Retinal pigment epithelial cell (primary cell): Measurements from ENCODE around the gene GRB10.

Experiments
- DNase-seq: peaks from one replicate; pipeline ENCODE4 v3.0.0-alpha.2; 2010; ENCODE audit warnings: low read depth
- H3K4me3 ChIP-seq: 2 replicates; pipeline ENCODE4 v1.5.1; 2011; ENCODE audit warnings: mild to moderate bottlenecking, low read length, control low read depth, moderate library complexity
- CTCF ChIP-seq: conservative IDR thresholded peaks from 2 replicates; pipeline ENCODE4 v1.5.1; 2011; ENCODE audit warnings: low read depth, low read length, control low read depth, inconsistent platforms

Gene GRB10

GRCh38 chr7:50707236-50708006 is 75.3 kb downstream of the GRB10 start:
- no peak overlapping the region for H3K4me3 ChIP-seq
- no peak for TF ChIP-seq CTCF
- no peak for DNase-seq

DNA sequence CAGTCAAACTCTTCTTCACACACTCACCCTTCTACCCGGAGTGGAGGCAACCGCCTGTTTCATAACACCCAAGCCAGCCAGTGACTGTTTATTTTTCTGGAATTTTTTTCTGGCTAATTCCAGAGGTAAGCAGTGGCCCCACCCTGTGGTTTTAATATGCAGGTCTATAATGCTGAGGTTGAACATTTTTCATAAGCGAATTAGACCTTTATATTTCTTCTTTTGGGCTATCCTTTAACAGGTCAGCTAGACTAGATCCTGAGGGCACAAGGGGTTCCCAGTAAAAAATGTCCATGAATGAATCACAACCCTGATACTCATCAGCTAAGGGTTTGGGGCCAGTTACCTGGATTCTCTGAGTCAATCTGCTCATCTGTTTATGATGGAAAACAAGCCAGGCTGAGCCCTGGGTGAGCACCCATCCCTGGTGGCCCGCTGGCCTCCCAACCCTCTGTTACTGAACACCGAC is 76.2 kb downstream of the GRB10 start:
- no peak overlapping the region for H3K4me3 ChIP-seq
- no peak for DNase-seq
- TF ChIP-seq CTCF, result no peak

- no peak for TF ChIP-seq CTCF
- no peak for DNase-seq
- H3K4me3 ChIP-seq, result no peak overlapping the region
Measured at GRCh38 chr7:50704844-50705243, 77.9 kb downstream of the GRB10 start.

- no peak for DNase-seq
- TF ChIP-seq CTCF, result no peak
- H3K4me3 ChIP-seq, result no peak overlapping the region
Measured at GRCh38 chr7:50703654-50704053, 79.0 kb downstream of the GRB10 start.

DNA sequence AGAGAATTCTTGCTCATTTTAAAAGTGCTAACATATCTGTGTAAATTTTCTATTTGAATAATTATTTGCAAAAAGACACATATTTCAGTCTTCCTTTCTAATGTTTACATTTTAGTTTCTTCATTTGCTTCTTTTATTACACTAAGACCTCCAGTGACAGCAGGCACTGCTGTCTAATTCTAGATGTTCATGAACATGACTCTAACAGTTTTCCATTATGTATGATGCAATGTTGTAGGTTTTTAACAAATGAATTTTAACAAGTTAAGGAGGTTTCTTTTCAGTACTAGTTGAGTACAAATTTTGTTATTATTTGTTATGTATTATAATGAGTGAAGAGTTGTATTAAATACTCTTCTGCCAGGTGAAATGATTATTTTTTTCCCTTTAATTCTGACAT is 83.6 kb downstream of the GRB10 start:
- no peak overlapping the region for H3K4me3 ChIP-seq
- TF ChIP-seq CTCF, result no peak
- DNase-seq, result no peak

DNA sequence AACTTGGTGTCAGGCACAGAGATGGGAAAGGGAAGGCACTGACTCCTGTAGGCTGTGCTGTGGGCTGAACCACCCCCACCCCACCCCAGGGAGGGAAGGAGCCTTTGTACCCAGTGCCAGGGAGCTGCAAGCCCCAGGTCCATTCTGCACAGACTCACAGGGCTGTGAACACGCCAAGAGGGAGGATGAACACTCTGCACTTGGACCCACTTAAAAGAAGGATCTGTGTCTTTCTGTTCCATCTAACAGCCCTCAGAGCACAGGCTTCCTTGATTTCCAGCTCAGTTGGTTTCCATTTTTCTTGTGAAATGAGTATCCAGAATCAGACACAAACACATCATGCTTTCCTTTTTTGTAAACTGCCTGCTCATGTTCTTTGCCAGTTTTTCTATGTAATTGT is 84.9 kb downstream of the GRB10 start:
- H3K4me3 ChIP-seq, result no peak overlapping the region
- TF ChIP-seq CTCF, result no peak
- DNase-seq, result no peak
